Endothelial cell of umbilical vein (primary cell): Measurements from ENCODE around the gene CYP3A5. TPM values are rescaled to one million over a fixed set of nuclear protein-coding genes. Genes with fewer than 3 reads are reported as not detected.

Source experiments
- BruUV-seq: library from RNA; stranded (reverse); fragments of 400-500 nt; replicated peaks from 2 replicates; lab custom pipeline; 2021; lab: Mats Ljungman, UMichigan
- CTCF ChIA-PET: fragments of 300-600, 350-600 bp; sonication (Branson Sonifier 250); formaldehyde crosslinking; loops from one replicate; lab custom pipeline; 2021; ENCODE audit warnings: antibody characterized with exemption, inconsistent platforms; lab: Charles Lee
- POLR2A ChIA-PET: fragments of 300-600, 350-600 bp; sonication (Branson Sonifier 250); formaldehyde crosslinking; loops from one replicate; lab custom pipeline; 2021; ENCODE audit warnings: antibody characterized with exemption, inconsistent platforms; lab: Charles Lee
- DNase-seq: peaks from one replicate; pipeline ENCODE4 v3.0.0-alpha.2; 2011; ENCODE audit warnings: low read depth, low spot score
- FAIRE-seq: peaks from 2 replicates; lab custom pipeline; 2011; peaks lifted over from hg19 to GRCh38; lab: Jason Lieb, UNC
- H2AFZ ChIP-seq: 2 replicates; pipeline ENCODE4 v1.6.0; 2012; ENCODE audit warnings: low read depth, low read length, control low read depth, inconsistent platforms
- H3K27ac ChIP-seq: 2 replicates; pipeline ENCODE4 v1.5.1; 2011; ENCODE audit warnings: low read depth, mild to moderate bottlenecking, control low read depth, low read length, moderate library complexity; ENCODE audit not compliant: insufficient read depth
- H3K27me3 ChIP-seq, 2 experiments: 2 replicates each; pipeline versions ENCODE4 v1.6.0 to v1.6.1; 2011; ENCODE audit warnings: low read length in 2 of 2, mixed read lengths in 1 of 2; ENCODE audit not compliant: control insufficient read depth in 2 of 2, insufficient read depth in 2 of 2
- H3K36me3 ChIP-seq, 2 experiments: 2 replicates in 1 of 2; 3 replicates in 1 of 2; pipeline ENCODE4 v1.5.1; 2011; ENCODE audit warnings: low read length in 2 of 2, mild to moderate bottlenecking in 1 of 2, moderate library complexity in 1 of 2; ENCODE audit not compliant: control insufficient read depth in 2 of 2, insufficient read depth in 2 of 2; ENCODE audit errors: extremely low read depth in 1 of 2
- H3K4me1 ChIP-seq: 3 replicates; pipeline ENCODE4 v1.5.1; 2011; ENCODE audit warnings: mild to moderate bottlenecking, low read length; ENCODE audit not compliant: control insufficient read depth, insufficient read depth; ENCODE audit errors: extremely low read depth
- H3K4me2 ChIP-seq: 2 replicates; pipeline ENCODE4 v1.6.1; 2011; ENCODE audit warnings: low read length, control low read depth, mixed read lengths; ENCODE audit not compliant: insufficient read depth
- H3K4me3 ChIP-seq, 3 experiments: fragments of 200-600 bp in 1 of 3; sonication (generic), shearing (Covaris generic) in 1 of 3; replicated peaks in 1 of 3; 2 replicates each; pipeline ENCODE4 v1.5.1; 2011 to 2016; ENCODE audit warnings: control low read depth in 3 of 3, low read length in 3 of 3, mild to moderate bottlenecking in 2 of 3, inconsistent platforms in 1 of 3, low read depth in 1 of 3, moderate library complexity in 1 of 3; ENCODE audit not compliant: insufficient read depth in 1 of 3
- H3K79me2 ChIP-seq: 2 replicates; pipeline ENCODE4 v1.6.0; 2012; ENCODE audit warnings: low read length, inconsistent platforms; ENCODE audit not compliant: control insufficient read depth, insufficient read depth
- H3K9ac ChIP-seq: replicated peaks from 2 replicates; pipeline ENCODE3; 2011; ENCODE audit warnings: low read length, control low read depth; ENCODE audit not compliant: insufficient read depth; ENCODE audit errors: extremely low read depth
- H3K9me1 ChIP-seq: replicated peaks from 3 replicates; pipeline ENCODE4 v1.6.0; 2011; ENCODE audit warnings: mild to moderate bottlenecking, low read length; ENCODE audit not compliant: control insufficient read depth, insufficient read depth; ENCODE audit errors: extremely low read depth
- H3K9me3 ChIP-seq: replicated peaks from 2 replicates; pipeline ENCODE4 v1.5.1; 2012; ENCODE audit warnings: low read length, inconsistent platforms; ENCODE audit not compliant: control insufficient read depth, insufficient read depth
- H4K20me1 ChIP-seq: replicated peaks from 2 replicates; pipeline ENCODE3; 2011; ENCODE audit warnings: mild to moderate bottlenecking, low read length; ENCODE audit not compliant: control insufficient read depth, insufficient read depth; ENCODE audit errors: extremely low read depth
- CTCF ChIP-seq, 2 donors: IDR thresholded peaks; 1 replicate in 1 of 2; 2 replicates in 1 of 2; pipeline ENCODE4 v1.5.1; 2011; ENCODE audit warnings: low read length in 2 of 2, mild to moderate bottlenecking in 2 of 2, moderate library complexity in 2 of 2, control low read depth in 1 of 2, inconsistent platforms in 1 of 2, low read depth in 1 of 2; ENCODE audit not compliant: insufficient read depth in 1 of 2; ENCODE audit errors: extremely low read depth in 1 of 2
- EZH2 ChIP-seq: IDR thresholded peaks from 2 replicates; pipeline ENCODE4 v1.6.1; 2012; ENCODE audit warnings: borderline replicate concordance, low read depth, mild to moderate bottlenecking, moderate library complexity, low read length, inconsistent platforms; ENCODE audit not compliant: severe bottlenecking
- FOS ChIP-seq: IDR thresholded peaks from 2 replicates; pipeline ENCODE4 v1.6.1; 2011; ENCODE audit warnings: mild to moderate bottlenecking, low read length, moderate library complexity, borderline replicate concordance; ENCODE audit not compliant: insufficient read depth
- GATA2 ChIP-seq: IDR thresholded peaks from 2 replicates; pipeline ENCODE4 v1.7.0; 2011; ENCODE audit warnings: low read depth, mild to moderate bottlenecking, moderate library complexity, mixed read lengths, low read length; ENCODE audit not compliant: insufficient read length, insufficient read depth
- JUN ChIP-seq: IDR thresholded peaks from 2 replicates; pipeline ENCODE4 v1.6.1; 2011; ENCODE audit warnings: borderline replicate concordance, low read depth; ENCODE audit not compliant: insufficient read length, insufficient read depth
- MAX ChIP-seq: IDR thresholded peaks from 2 replicates; pipeline ENCODE4 v1.6.1; 2011; ENCODE audit not compliant: insufficient read depth, insufficient read length
- MYC ChIP-seq: IDR thresholded peaks from one replicate; pipeline ENCODE4 v1.6.1; 2011; ENCODE audit warnings: mild to moderate bottlenecking, low read depth, low read length
- POLR2A ChIP-seq: IDR thresholded peaks from 2 replicates; pipeline ENCODE4 v1.6.1; 2012; ENCODE audit warnings: low read depth, mild to moderate bottlenecking, control low read depth, low read length
- POLR2AphosphoS5 ChIP-seq: IDR thresholded peaks from 2 replicates; pipeline ENCODE4 v1.6.1; 2012; ENCODE audit warnings: low read depth, mild to moderate bottlenecking, control low read depth, low read length, moderate library complexity; ENCODE audit not compliant: insufficient read depth
- dilution Hi-C: fragments of 300-500 bp; cut with MboI; formaldehyde crosslinking; loops from one replicate; pipeline ENCODE4 v1.15.0; 2019; ENCODE audit warnings: low sequenced_read_pairs; ENCODE audit not compliant: extremely low pct_ligation_motif_present
- intact Hi-C: fragments of 100-400 bp; cut with micrococcal nuclease; formaldehyde crosslinking; loops from one replicate; pipeline ENCODE4 v1.10.0; 2022
- polyA plus RNA-seq, 4 experiments: library from polyadenylated mRNA; depleted of rRNA in 3 of 4; stranded (reverse) in 3 of 4; unstranded in 1 of 4; fragments of >200 nt; gene quantifications; 2 replicates each; pipeline versions ENCODE4 v1.2.1 to v1.2.3, GENCODE V29; 2011 to 2012; ENCODE audit warnings: missing spikeins in 1 of 4
- total RNA-seq: library from RNA; stranded (reverse); gene quantifications from 2 replicates; pipeline ENCODE4 v1.2.3, GENCODE V29; 2021

Gene CYP3A5
- total and polyA plus RNA-seq, 2 donors (not counting 3 experiments of a cell fraction or from before 2014, with no cell fraction given) = not detected

GRCh38 chr7:99672573-99672972, 7.2 kb downstream of the CYP3A5 start:
- H3K9ac ChIP-seq = no peak overlapping the region
- H3K9me3 ChIP-seq = no peaks in the 10 kb centered on the region
- POLR2A ChIA-PET = no interaction called here
- H4K20me1 ChIP-seq = no peaks in the 10 kb centered on the region
- BruUV-seq = no TSS peak
- no peak for FAIRE-seq
- no peak for TF ChIP-seq GATA2
- TF ChIP-seq FOS = no peak
- no peak for TF ChIP-seq MYC
- no peak for TF ChIP-seq POLR2A
- TF ChIP-seq POLR2AphosphoS5 = no peak
- no peak for TF ChIP-seq EZH2
- TF ChIP-seq CTCF (IDR thresholded peaks at IDR 0.05; ENCODE audit: extremely low read depth in 1 of 2, insufficient read depth in 1 of 2, low read depth in 1 of 2, low read length in 2 of 2) = no peak
- no peak for TF ChIP-seq JUN
- no peak for TF ChIP-seq MAX
- dilution Hi-C loops (no loop called here), intact Hi-C loops (no loop called here)
- H3K4me2 ChIP-seq = no peak overlapping the region
- CTCF ChIA-PET = no interaction called here
- no peak overlapping the region for H3K27ac ChIP-seq
- DNase-seq = no peak
- no peak overlapping the region for H3K4me3 ChIP-seq
- H3K9me1 ChIP-seq = no peaks in the 10 kb centered on the region
- H3K79me2 ChIP-seq = no peaks in the 10 kb centered on the region
- H2AFZ ChIP-seq = no peak overlapping the region
- H3K4me1 ChIP-seq = no peaks in the 10 kb centered on the region
- H3K27me3 ChIP-seq = no peaks in the 10 kb centered on the region
- no peaks in the 10 kb centered on the region for H3K36me3 ChIP-seq
